A549 (cell line): ENCODE measurements around the gene POLRMT. TPM values are rescaled to one million over a fixed set of nuclear protein-coding genes. Genes with fewer than 3 reads are reported as not detected.

Experiments used
- ATAC-seq, 2 experiments: fragments of 200-7000 bp in 1 of 2; fragments of >200 bp in 1 of 2; cut with Nextera tagmentation in 1 of 2; cut with Tn5 transposase in 1 of 2; 3 replicates each; pipeline versions ENCODE4 v1.8.0 to v1.9.1; 2018 to 2020; ENCODE audit warnings: mild to moderate bottlenecking in 1 of 2, moderate library complexity in 1 of 2
- CTCF ChIA-PET: fragments of 300-600 bp; sonication (Branson Sonifier 250); formaldehyde crosslinking; extraction: SDS; loops from one replicate; lab custom pipeline; 2021; ENCODE audit warnings: antibody characterized with exemption, inconsistent platforms; lab: Yijun Ruan, JAX
- POLR2A ChIA-PET: fragments of 350-600 bp; formaldehyde crosslinking; extraction: SDS; loops from one replicate; lab custom pipeline; 2021; ENCODE audit warnings: antibody characterized with exemption, inconsistent platforms; lab: Yijun Ruan, JAX
- DNase-seq, 2 experiments: peaks; one replicate each; pipeline versions ENCODE4 v3.0.0 to v3.0.0-alpha.2; 2011 to 2016; ENCODE audit warnings: low read depth in 1 of 2, low spot score in 1 of 2
- FAIRE-seq: peaks from 2 replicates; lab custom pipeline; 2011; peaks lifted over from hg19 to GRCh38; lab: Jason Lieb, UNC
- H3K27ac ChIP-seq, 2 experiments: fragments of >200 bp; sonication (Bioruptor Twin); formaldehyde crosslinking; 3 replicates each; pipeline ENCODE4 v1.5.1; 2016 to 2017
- H3K4me1 ChIP-seq: fragments of >200 bp; sonication (Bioruptor Twin); formaldehyde crosslinking; 3 replicates; pipeline ENCODE4 v1.6.1; 2016
- H3K4me2 ChIP-seq: fragments of >200 bp; sonication (Bioruptor Twin); formaldehyde crosslinking; 3 replicates; pipeline ENCODE4 v1.6.1; 2016
- H3K4me3 ChIP-seq: fragments of >200 bp; sonication (Bioruptor Twin); formaldehyde crosslinking; 3 replicates; pipeline ENCODE4 v1.5.1; 2016
- H3K9me3 ChIP-seq: fragments of >200 bp; sonication (Bioruptor Twin); formaldehyde crosslinking; 3 replicates; pipeline ENCODE4 v1.6.1; 2016
- CTCF ChIP-seq: fragments of >200 bp; sonication (Bioruptor Twin); formaldehyde crosslinking; IDR thresholded peaks from 3 replicates; pipeline ENCODE4 v1.5.1; 2016
- EP300 ChIP-seq, 2 experiments: fragments of >200 bp; sonication (Bioruptor Twin); formaldehyde crosslinking; IDR thresholded peaks; 2 replicates in 1 of 2; 3 replicates in 1 of 2; pipeline ENCODE4 v1.6.1; 2016 to 2017
- ESRRA ChIP-seq: fragments of 150-350 bp; IDR thresholded peaks from 2 replicates; pipeline ENCODE4 v1.6.1; 2014; ENCODE audit warnings: mild to moderate bottlenecking, low read length, borderline replicate concordance
- FOSL2 ChIP-seq, 2 experiments: fragments of 450-650 bp in 1 of 2; fragments of >200 bp in 1 of 2; sonication (Bioruptor Twin) in 1 of 2; formaldehyde crosslinking; IDR thresholded peaks; 2 replicates each; pipeline versions ENCODE4 v1.5.0 to v1.6.1; 2016 to 2020; ENCODE audit warnings: mild to moderate bottlenecking in 1 of 2, moderate library complexity in 1 of 2
- GATA3 ChIP-seq: IDR thresholded peaks from 2 replicates; pipeline ENCODE4 v1.6.1; 2012; ENCODE audit warnings: borderline replicate concordance
- HDAC2 ChIP-seq: fragments of 200-600 bp; sonication (generic); IDR thresholded peaks from 2 replicates; pipeline ENCODE4 v1.6.1; 2016
- HOXB13 ChIP-seq: fragments of 250-450 bp; sonication (Bioruptor Pico); IDR thresholded peaks from 2 replicates; pipeline ENCODE4 v1.5.0; 2020; ENCODE audit warnings: low read depth, mild to moderate bottlenecking, moderate library complexity
- KDM1A ChIP-seq: fragments of 200-600 bp; sonication (generic); IDR thresholded peaks from 2 replicates; pipeline ENCODE4 v1.6.1; 2016; ENCODE audit warnings: low read depth, mild to moderate bottlenecking
- NFE2L2 ChIP-seq: fragments of 150-350 bp; conservative IDR thresholded peaks from 2 replicates; pipeline ENCODE4 v1.6.1; 2014; ENCODE audit warnings: low read length
- POLR2A ChIP-seq: IDR thresholded peaks from 2 replicates; pipeline ENCODE4 v1.6.1; 2012; ENCODE audit warnings: mild to moderate bottlenecking, low read length
- RAD21 ChIP-seq, 2 experiments: fragments of >200 bp in 1 of 2; sonication (Bioruptor Twin) in 1 of 2; formaldehyde crosslinking in 1 of 2; IDR thresholded peaks in 1 of 2; conservative IDR thresholded peaks in 1 of 2; 2 replicates in 1 of 2; 3 replicates in 1 of 2; pipeline ENCODE4 v1.6.1; 2012 to 2018; ENCODE audit warnings: inconsistent platforms in 1 of 2
- RCOR1 ChIP-seq: fragments of 150-350 bp; IDR thresholded peaks from 2 replicates; pipeline ENCODE4 v1.6.1; 2014; ENCODE audit warnings: antibody characterized with exemption, low read length, low read depth
- ZFP36 ChIP-seq: fragments of 450-650 bp; IDR thresholded peaks from 2 replicates; pipeline ENCODE4 v1.6.1; 2014; ENCODE audit warnings: borderline replicate concordance; ENCODE audit not compliant: partially characterized antibody
- WGBS: methylation state at CpG from one replicate; pipeline ENCODE4 v1.1.6; 2017; ENCODE audit errors: missing lambda C conversion rate; 5-methylcytosine and 5-hydroxymethylcytosine counted together
- polyA plus RNA-seq, 4 experiments: library from polyadenylated mRNA; depleted of rRNA in 3 of 4; stranded (reverse); fragments of >200 nt; fragmentation: RNase III in 1 of 4; extraction: RNeasy Plus Mini Kit Qiagen cat#74134 plus additional on column Dnase treatment in 1 of 4; gene quantifications; 2 replicates in 3 of 4; 3 replicates in 1 of 4; pipeline ENCODE4 v1.2.3, GENCODE V29; 2011 to 2017
- TF ChIP-seq, protein P1 (sequence below): IDR thresholded peaks from 2 replicates; pipeline ENCODE4 v1.6.1; 2012

The POLRMT gene
- polyA plus RNA-seq, 2 of the 4 experiments (the other 2 are of a cell fraction): 41.9 to 68.8 TPM

GRCh38 chr19:634975-635652 lies 1.8 kb upstream of the POLRMT start:
- POLR2A ChIA-PET: interaction anchor here (1.2 kb wide), 1 partner anchor 28 kb away, joined by 3 read pairs; no protein-coding TSS in a partner anchor
- Histone ChIP-seq H3K9me3 (no peaks in the 10 kb centered on the region), H3K27ac (peak overlapping the region; percentile 21 to 97; a peak in 4 of 6 replicates), H3K4me2 (peak overlapping the region; percentile 98; the same call in 2 of the 3 replicates), H3K4me3 (no peak overlapping the region), H3K4me1 (peaks cover 28% of the 10 kb centered on the region)
- TF ChIP-seq RAD21 (conservative IDR thresholded peaks at IDR 0.05 in 1 of 2, IDR thresholded peaks at IDR 0.05 in 1 of 2) (no peak), HOXB13 (CRISPR knock-in tag) (no peak), RCOR1 (no peak), ESRRA (no peak), GATA3 (no peak), HDAC2 (no peak), FOSL2 (IDR thresholded peaks at IDR 0.05) (no peak), FOSL2 (CRISPR knock-in tag; IDR thresholded peaks at IDR 0.05) (peak; percentile 26; the same call in 1 of the 2 replicates)
- CTCF ChIA-PET: interaction anchor here (1.3 to 1.8 kb wide), 2 partner anchors 12 to 47 kb away, joined by 4 to 5 read pairs; no protein-coding TSS in a partner anchor
- DNase-seq (peak in 1 of 2 experiments; percentile 63), FAIRE-seq (no peak), ATAC-seq (no peak)
- WGBS: 72% methylated on average over 10 of the region's 16 CpGs

GRCh38 chr19:633786-634639 lies 676 bp upstream of the POLRMT start:
- peak overlapping the region; percentile 94 to 97 for H3K27ac ChIP-seq
- ChIA-PET POLR2A (interaction anchor here (1.0 to 1.2 kb wide), 4 partner anchors 11 to 128 kb away, joined by 3 to 6 read pairs (median 4); no protein-coding TSS in a partner anchor), CTCF (interaction anchor here (1.1 to 1.8 kb wide), 2 partner anchors 46 to 82 kb away, joined by 3 to 5 read pairs; no protein-coding TSS in a partner anchor)
- H3K4me3 ChIP-seq: peak overlapping the region; percentile 91
- H3K9me3 ChIP-seq: no peaks in the 10 kb centered on the region
- WGBS: 30% methylated on average over 28 of the region's 32 CpGs
- FAIRE-seq (no peak), ATAC-seq (no peak), DNase-seq (no peak)
- peak; percentile 16 for TF ChIP-seq ZFP36
- TF ChIP-seq CTCF: no peak
- peak overlapping the region; percentile 98 for H3K4me2 ChIP-seq
- H3K4me1 ChIP-seq: peaks cover 28% of the 10 kb centered on the region

DNA sequence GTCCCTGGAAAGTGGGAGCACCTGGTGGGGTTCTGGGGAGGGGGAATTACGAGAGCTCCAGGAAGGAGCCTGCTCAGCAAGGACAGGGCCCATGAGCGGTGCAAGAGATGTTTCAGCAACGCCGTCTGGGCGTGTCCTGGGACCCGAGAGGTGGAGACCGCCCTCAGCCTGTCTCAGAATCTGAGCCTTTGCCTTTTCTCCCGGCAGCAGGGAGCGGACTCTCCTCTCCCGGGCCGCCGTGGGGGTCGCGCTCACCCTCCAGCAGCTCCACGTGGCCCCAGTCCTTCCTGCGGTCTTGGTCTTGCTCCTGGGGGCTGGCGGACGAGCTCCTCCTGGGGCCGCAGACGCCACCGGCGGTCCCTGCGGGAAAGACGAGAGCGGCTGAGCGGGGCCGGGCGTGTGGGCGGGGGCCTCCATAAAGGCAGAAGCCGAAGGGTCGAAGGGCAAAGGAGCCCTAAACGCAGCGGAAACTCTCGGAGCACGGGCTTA lies 714 bp downstream of the POLRMT start:
- peak overlapping the region; percentile 98 for H3K4me2 ChIP-seq
- H3K9me3 ChIP-seq: no peaks in the 10 kb centered on the region
- POLR2A ChIA-PET: interaction anchor here (1.1 kb wide), 1 partner anchor 57 kb away, joined by 7 read pairs; no protein-coding TSS in a partner anchor
- peaks cover 25% of the 10 kb centered on the region for H3K4me1 ChIP-seq
- ATAC-seq (peak; percentile 81 to 86), DNase-seq (peak; percentile 58 to 66), FAIRE-seq (no peak)
- H3K27ac ChIP-seq: peak overlapping the region; percentile 94 to 97
- CTCF ChIA-PET: interaction anchor here (0.7 to 3.7 kb wide), 4 partner anchors 44 to 343 kb away, joined by 3 to 13 read pairs (median 5); no protein-coding TSS in a partner anchor
- no peak for TF ChIP-seq NFE2L2
- TF ChIP-seq, protein P1, sequence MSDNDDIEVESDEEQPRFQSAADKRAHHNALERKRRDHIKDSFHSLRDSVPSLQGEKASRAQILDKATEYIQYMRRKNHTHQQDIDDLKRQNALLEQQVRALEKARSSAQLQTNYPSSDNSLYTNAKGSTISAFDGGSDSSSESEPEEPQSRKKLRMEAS: peak; percentile 60; the same call in 1 of the 2 replicates
- TF ChIP-seq POLR2A: peak; percentile 49
- no peak for TF ChIP-seq EP300 (IDR thresholded peaks at IDR 0.05)
- no peak for TF ChIP-seq KDM1A
- peak overlapping the region; percentile 91 for H3K4me3 ChIP-seq
- 0% methylated on average over 2 of the region's 35 CpGs for WGBS
